Stomach (tissue), 9 donors: ENCODE measurements around the gene AIF1L. TPM values are rescaled to one million over a fixed set of nuclear protein-coding genes. Genes with fewer than 3 reads are reported as not detected.

Source experiments
- DNase-seq, 2 donors: peaks; one replicate each; pipeline versions ENCODE4 v3.0.0 to v3.0.0-alpha.2; 2013 to 2019
- H3K27ac ChIP-seq, 5 donors: fragments of 200-600 bp in 4 of 5; sonication (generic) in 4 of 5; one replicate each; pipeline ENCODE4 v1.5.1; 2013 to 2019; ENCODE audit warnings: mild to moderate bottlenecking in 1 of 5, moderate library complexity in 1 of 5
- H3K27me3 ChIP-seq, 3 donors: fragments of 200-600 bp; sonication (generic); one replicate each; pipeline ENCODE4 v1.5.1; 2017 to 2019; ENCODE audit warnings: mixed run types in 1 of 3
- H3K36me3 ChIP-seq, 4 donors: fragments of 200-600 bp; sonication (generic); 1 replicate in 3 of 4; 2 replicates in 1 of 4; pipeline ENCODE4 v1.5.1; 2016 to 2019
- H3K4me1 ChIP-seq, 4 donors: fragments of 200-600 bp; sonication (generic); one replicate each; pipeline ENCODE4 v1.5.1; 2016 to 2019
- H3K4me3 ChIP-seq, 4 donors: fragments of 200-600 bp; sonication (generic) in 3 of 4; one replicate each; pipeline ENCODE4 v1.5.1; 2016 to 2019; ENCODE audit warnings: mild to moderate bottlenecking in 1 of 4
- H3K9me3 ChIP-seq, 4 donors: fragments of 200-600 bp; sonication (generic); one replicate each; pipeline ENCODE4 v1.5.1; 2016 to 2019
- EP300 ChIP-seq: sonication (generic); formaldehyde crosslinking; IDR thresholded peaks from one replicate; pipeline ENCODE4 v1.6.1; 2017; ENCODE audit warnings: antibody characterized with exemption
- POLR2A ChIP-seq, 4 donors: fragments of 450-650 bp; IDR thresholded peaks; one replicate each; pipeline ENCODE4 v1.6.1; 2016; ENCODE audit warnings: antibody characterized with exemption in 4 of 4, control low read depth in 2 of 4, mild to moderate bottlenecking in 1 of 4, moderate library complexity in 1 of 4
- POLR2AphosphoS5 ChIP-seq, 3 donors: sonication (generic); formaldehyde crosslinking; IDR thresholded peaks; one replicate each; pipeline ENCODE4 v1.6.1; 2016; ENCODE audit warnings: antibody characterized with exemption in 3 of 3
- WGBS, 5 donors: extraction: QIAGEN DNeasy Blood & Tissue Kit in 3 of 5; methylation state at CpG; one replicate each; pipeline versions ENCODE4 v1.1.5 to v1.1.7; 2013 to 2018; 5-methylcytosine and 5-hydroxymethylcytosine counted together
- intact Hi-C: fragments of 100-400 bp; cut with DNase I; formaldehyde crosslinking; loops from one replicate; pipeline ENCODE4 v1.15.1; 2023; ENCODE audit warnings: low total_unique reads
- polyA plus RNA-seq, 3 donors: library from polyadenylated mRNA; stranded (reverse); fragments of 200-250 nt; gene quantifications; one replicate each; pipeline ENCODE4 v1.2.3, GENCODE V29; 2013
- total RNA-seq, 5 donors: library from RNA; depleted of rRNA; stranded (reverse); fragments of >200 nt; gene quantifications; one replicate each; pipeline versions ENCODE4 v1.1.0 to v1.2.3, GENCODE V29; 2014 to 2016
- TF ChIP-seq, protein P1 (sequence below), 7 experiments: fragments of 450-650 bp in 4 of 7; fragments of 200-600 bp in 3 of 7; sonication (generic) in 3 of 7; IDR thresholded peaks; one replicate each; pipeline ENCODE4 v1.5.1; 2016 to 2019; ENCODE audit warnings: antibody characterized with exemption in 7 of 7, control low read depth in 2 of 7, mild to moderate bottlenecking in 1 of 7
- donor health status: healthy with polysubstance abuse.
- donor health status: Bipolar disorder and iron deficiency.
- donor health status: healthy.

Gene AIF1L
- total and polyA plus RNA-seq, 8 donors: 1.2 to 18.4 (median 9.0) TPM; not detected in 2

DNA sequence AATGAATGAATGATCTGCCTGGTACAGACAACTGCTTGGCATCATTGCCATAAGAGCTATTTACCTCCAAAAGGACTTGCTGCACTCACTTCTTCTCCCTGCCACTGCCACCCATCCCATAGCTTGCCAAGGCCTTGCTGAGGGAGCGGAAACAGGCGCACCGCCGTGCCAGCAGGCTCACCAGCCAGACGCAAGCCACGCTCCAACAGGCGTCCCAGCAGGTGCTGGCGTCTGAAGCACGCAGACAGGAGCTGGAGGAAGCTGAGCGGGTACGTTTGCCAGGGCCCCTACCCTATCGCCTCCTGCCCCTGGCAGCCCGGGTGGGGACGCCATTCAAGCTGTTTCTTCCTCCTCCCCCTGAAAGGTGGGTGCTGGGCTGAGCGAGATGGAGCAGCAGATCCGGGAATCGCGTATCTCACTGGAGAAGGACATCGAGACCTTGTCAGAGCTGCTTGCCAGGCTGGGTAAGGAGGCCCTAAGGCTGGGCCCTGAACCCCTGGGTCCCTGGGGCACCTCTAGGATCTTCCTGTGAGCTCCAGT, 8.9 kb upstream of the AIF1L start:
- H3K36me3 ChIP-seq: no peaks in the 10 kb centered on the region
- intact Hi-C loops: no loop called here
- H3K4me1 ChIP-seq: peaks cover 0 to 12% (median 5%) of the 10 kb centered on the region in 4 donors
- no peak for TF ChIP-seq POLR2A (IDR thresholded peaks at IDR 0.05)
- no peak for TF ChIP-seq POLR2AphosphoS5 (IDR thresholded peaks at IDR 0.05)
- no peak for TF ChIP-seq EP300
- TF ChIP-seq, protein P1, sequence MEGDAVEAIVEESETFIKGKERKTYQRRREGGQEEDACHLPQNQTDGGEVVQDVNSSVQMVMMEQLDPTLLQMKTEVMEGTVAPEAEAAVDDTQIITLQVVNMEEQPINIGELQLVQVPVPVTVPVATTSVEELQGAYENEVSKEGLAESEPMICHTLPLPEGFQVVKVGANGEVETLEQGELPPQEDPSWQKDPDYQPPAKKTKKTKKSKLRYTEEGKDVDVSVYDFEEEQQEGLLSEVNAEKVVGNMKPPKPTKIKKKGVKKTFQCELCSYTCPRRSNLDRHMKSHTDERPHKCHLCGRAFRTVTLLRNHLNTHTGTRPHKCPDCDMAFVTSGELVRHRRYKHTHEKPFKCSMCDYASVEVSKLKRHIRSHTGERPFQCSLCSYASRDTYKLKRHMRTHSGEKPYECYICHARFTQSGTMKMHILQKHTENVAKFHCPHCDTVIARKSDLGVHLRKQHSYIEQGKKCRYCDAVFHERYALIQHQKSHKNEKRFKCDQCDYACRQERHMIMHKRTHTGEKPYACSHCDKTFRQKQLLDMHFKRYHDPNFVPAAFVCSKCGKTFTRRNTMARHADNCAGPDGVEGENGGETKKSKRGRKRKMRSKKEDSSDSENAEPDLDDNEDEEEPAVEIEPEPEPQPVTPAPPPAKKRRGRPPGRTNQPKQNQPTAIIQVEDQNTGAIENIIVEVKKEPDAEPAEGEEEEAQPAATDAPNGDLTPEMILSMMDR (IDR thresholded peaks at IDR 0.05): no peak
- no peak overlapping the region for H3K27ac ChIP-seq
- no peak for DNase-seq
- H3K9me3 ChIP-seq: no peaks in the 10 kb centered on the region
- no peak overlapping the region for H3K4me3 ChIP-seq
- WGBS, 5 donors: 72 to 100% (median 86%) methylated on average over 5 to 19 of the region's 19 CpGs
- peaks cover 0 to 29% (median 0%) of the 10 kb centered on the region in 3 donors for H3K27me3 ChIP-seq

DNA sequence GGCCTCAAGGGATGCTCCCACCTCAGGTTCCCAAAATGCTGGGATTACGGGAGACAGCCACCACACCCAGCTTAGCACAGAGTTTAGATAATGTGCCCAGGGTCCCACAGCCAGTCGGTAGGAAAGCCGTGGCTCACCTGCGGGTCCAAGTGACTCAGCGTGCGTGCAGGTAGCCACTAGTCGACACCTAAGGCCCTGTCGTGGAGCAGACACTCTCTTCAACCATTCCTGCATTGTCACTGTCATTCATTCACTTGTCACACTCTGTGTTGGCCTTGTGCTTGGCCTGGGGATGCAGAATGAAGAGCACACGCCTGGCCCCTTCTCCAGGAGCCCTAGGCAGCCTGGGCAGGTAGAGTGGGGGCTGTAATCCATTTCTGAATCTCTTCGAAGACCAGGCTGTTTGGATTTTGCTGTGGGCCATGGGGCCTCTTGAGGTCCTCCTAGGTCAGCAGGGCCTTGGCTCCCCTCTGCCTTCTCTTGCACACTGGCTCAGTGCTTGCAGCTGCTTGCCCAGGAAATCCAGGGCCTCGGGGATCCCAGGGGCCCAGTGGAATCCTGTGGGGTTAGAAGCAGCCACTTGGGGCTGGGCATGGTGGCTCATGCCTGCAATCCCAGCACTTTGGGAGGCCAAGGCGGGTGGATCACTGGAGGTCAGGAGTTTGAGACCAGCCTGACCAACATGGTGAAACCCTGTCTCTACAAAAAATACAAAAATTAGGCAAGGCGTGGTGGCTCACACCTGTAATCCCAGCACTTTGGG, 6.1 kb upstream of the AIF1L start:
- H3K4me3 ChIP-seq: no peak overlapping the region
- no peak overlapping the region for H3K27ac ChIP-seq
- intact Hi-C loops: no loop called here
- no peaks in the 10 kb centered on the region for H3K36me3 ChIP-seq
- peaks cover 0 to 51% (median 4%) of the 10 kb centered on the region in 3 donors for H3K27me3 ChIP-seq
- H3K9me3 ChIP-seq: no peaks in the 10 kb centered on the region
- no peak for DNase-seq
- 84 to 95% (median 87%) methylated on average over 12 to 13 of the region's 13 CpGs for WGBS, 5 donors
- no peak for TF ChIP-seq POLR2AphosphoS5 (IDR thresholded peaks at IDR 0.05)
- TF ChIP-seq EP300: no peak
- TF ChIP-seq, protein P1 (IDR thresholded peaks at IDR 0.05): no peak
- no peak for TF ChIP-seq POLR2A (IDR thresholded peaks at IDR 0.05)
- peaks cover 0 to 12% (median 6%) of the 10 kb centered on the region in 4 donors for H3K4me1 ChIP-seq

DNA sequence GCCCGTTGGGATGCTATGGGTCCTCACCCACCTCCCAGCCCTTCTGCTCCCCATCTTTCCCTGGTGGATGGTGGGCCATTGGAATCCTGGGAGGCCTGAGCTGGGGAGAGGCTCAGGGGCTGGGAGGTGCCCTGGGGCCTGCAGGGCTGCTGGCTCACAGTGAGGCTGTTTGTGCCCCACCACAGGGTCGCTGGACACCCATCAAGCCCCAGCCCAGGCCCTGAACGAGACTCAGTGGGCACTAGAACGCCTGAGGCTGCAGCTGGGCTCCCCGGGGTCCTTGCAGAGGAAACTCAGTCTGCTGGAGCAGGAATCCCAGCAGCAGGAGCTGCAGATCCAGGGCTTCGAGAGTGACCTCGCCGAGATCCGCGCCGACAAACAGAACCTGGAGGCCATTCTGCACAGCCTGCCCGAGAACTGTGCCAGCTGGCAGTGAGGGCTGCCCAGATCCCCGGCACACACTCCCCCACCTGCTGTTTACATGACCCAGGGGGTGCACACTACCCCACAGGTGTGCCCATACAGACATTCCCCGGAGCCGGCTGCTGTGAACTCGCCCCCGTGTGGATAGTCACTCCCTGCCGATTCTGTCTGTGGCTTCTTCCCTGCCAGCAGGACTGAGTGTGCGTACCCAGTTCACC, 4.9 kb upstream of the AIF1L start:
- Histone ChIP-seq H3K36me3 (no peaks in the 10 kb centered on the region), H3K27me3 (peaks cover 0 to 58% (median 16%) of the 10 kb centered on the region in 3 donors), H3K27ac (no peak overlapping the region), H3K4me3 (no peak overlapping the region), H3K9me3 (no peaks in the 10 kb centered on the region), H3K4me1 (peaks cover 2 to 24% (median 17%) of the 10 kb centered on the region in 4 donors)
- 62 to 75% (median 73%) methylated on average over 13 to 19 of the region's 19 CpGs for WGBS, 5 donors
- DNase-seq: peak in 1 of 2 donors; percentile 70
- intact Hi-C loops: no loop called here
- TF ChIP-seq POLR2A (IDR thresholded peaks at IDR 0.05): no peak
- TF ChIP-seq, protein P1 (IDR thresholded peaks at IDR 0.05): no peak
- no peak for TF ChIP-seq EP300
- TF ChIP-seq POLR2AphosphoS5 (IDR thresholded peaks at IDR 0.05): no peak

DNA sequence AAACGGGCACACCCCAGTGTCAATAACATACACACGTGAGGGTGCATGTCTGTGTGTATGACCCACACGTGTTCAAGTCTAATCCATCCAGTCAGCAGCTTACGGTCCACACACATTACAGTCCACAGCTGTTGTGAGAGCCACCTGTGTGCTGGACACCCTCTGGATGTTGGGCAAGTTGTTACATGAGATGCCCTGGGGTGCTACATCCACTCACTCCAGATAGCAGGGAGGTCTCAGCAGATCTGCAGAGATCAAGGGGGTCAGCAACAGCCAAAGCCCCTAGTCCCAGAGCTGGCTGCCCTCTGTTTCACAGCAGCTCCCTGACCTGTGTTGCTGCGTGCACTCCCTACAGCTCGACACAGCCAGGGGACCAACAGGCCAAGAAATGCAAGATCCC, 4.3 kb upstream of the AIF1L start:
- intact Hi-C loops: no loop called here
- Histone ChIP-seq H3K4me3 (no peak overlapping the region), H3K4me1 (peaks cover 8 to 30% (median 22%) of the 10 kb centered on the region in 4 donors), H3K27me3 (peaks cover 0 to 64% (median 21%) of the 10 kb centered on the region in 3 donors), H3K9me3 (no peaks in the 10 kb centered on the region), H3K27ac (no peak overlapping the region), H3K36me3 (no peaks in the 10 kb centered on the region)
- WGBS, 5 donors: 53 to 84% (median 70%) methylated on average over 4 to 6 of the region's 6 CpGs
- no peak for DNase-seq
- TF ChIP-seq POLR2A (IDR thresholded peaks at IDR 0.05) (no peak), EP300 (no peak), POLR2AphosphoS5 (IDR thresholded peaks at IDR 0.05) (no peak)
- TF ChIP-seq, protein P1 (IDR thresholded peaks at IDR 0.05): no peak
